ENCODE results near the gene RFC3. TPM values are rescaled to one million over a fixed set of nuclear protein-coding genes. Genes with fewer than 3 reads are reported as not detected.

The RFC3 gene
- total RNA-seq, 1 experiment from 2014 or later = 38.2 TPM

GRCh38 chr13:33846303-33847062, 28.5 kb downstream of the RFC3 start:
- H3K9ac ChIP-seq (ENCODE audit: low read length) = no peak overlapping the region
- DNase-seq (ENCODE audit: low read depth, low spot score) = no peak
- RAD21 ChIA-PET (ENCODE audit: low non-redundant PET in 1 of 2, low total read pairs in 2 of 2, uncharacterized antibody in 2 of 2, unreplicated experiment in 2 of 2) = no interaction called here
- H2AFZ ChIP-seq (ENCODE audit: low read depth, low read length, poor library complexity, severe bottlenecking) = no peak overlapping the region
- CTCF ChIA-PET = no interaction called here
- H3K9me3 ChIP-seq (ENCODE audit: control insufficient read depth in 1 of 2, insufficient read depth in 1 of 2, low read depth in 1 of 2, low read length in 2 of 2) = no peaks in the 10 kb centered on the region
- H3K4me1 ChIP-seq (ENCODE audit: control insufficient read depth in 1 of 2, insufficient read depth in 2 of 2, low read length in 2 of 2) = no peaks in the 10 kb centered on the region
- intact Hi-C loops (cut with micrococcal nuclease) = no loop called here
- no peak for ATAC-seq
- H3K4me2 ChIP-seq (ENCODE audit: low read length) = no peak overlapping the region
- no peaks in the 10 kb centered on the region for H3K79me2 ChIP-seq (ENCODE audit: insufficient read depth, low read length)
- H3K36me3 ChIP-seq (ENCODE audit: control insufficient read depth in 1 of 2, insufficient read depth in 2 of 2, low read length in 2 of 2) = peaks cover 4 to 22% of the 10 kb centered on the region in 2 experiments; a peak in 2 of 4 replicates
- no peaks in the 10 kb centered on the region for H4K20me1 ChIP-seq (ENCODE audit: insufficient read depth)
- H3K9me2 ChIP-seq (ENCODE audit: insufficient read depth) = no peaks in the 10 kb centered on the region
- no peak overlapping the region for H3K4me3 ChIP-seq (replicated peaks in 1 of 2; ENCODE audit: low read depth in 1 of 2, low read length in 2 of 2)
- no peak overlapping the region for H3K27ac ChIP-seq (ENCODE audit: low read depth, low read length)
- no peaks in the 10 kb centered on the region for H3K27me3 ChIP-seq (ENCODE audit: insufficient read depth, low read length)
- no peak for TF ChIP-seq SIN3A (IDR thresholded peaks at IDR 0.05; ENCODE audit: low read depth)
- no peak for TF ChIP-seq CEBPB (IDR thresholded peaks at IDR 0.05; ENCODE audit: low read depth)
- TF ChIP-seq FOSL1 (IDR thresholded peaks at IDR 0.05; ENCODE audit: low read depth) = no peak
- no peak for TF ChIP-seq YY1 (IDR thresholded peaks at IDR 0.05; ENCODE audit: extremely low read depth, insufficient replicate concordance, low read depth, low read length)
- no peak for TF ChIP-seq ZNF274 (IDR thresholded peaks at IDR 0.05; ENCODE audit: low read depth, low read length)
- no peak for TF ChIP-seq TCF7L2 (IDR thresholded peaks at IDR 0.05; ENCODE audit: borderline replicate concordance, extremely low read depth, insufficient read depth, insufficient read length)
- no peak for TF ChIP-seq EZH2phosphoT487 (IDR thresholded peaks at IDR 0.05; ENCODE audit: borderline replicate concordance)
- TF ChIP-seq CBX3 (IDR thresholded peaks at IDR 0.05; ENCODE audit: low read depth) = no peak
- no peak for TF ChIP-seq JUND (IDR thresholded peaks at IDR 0.05)
- TF ChIP-seq SRF (IDR thresholded peaks at IDR 0.05; ENCODE audit: low read depth) = no peak
- TF ChIP-seq EGR1 (IDR thresholded peaks at IDR 0.05; ENCODE audit: low read depth) = no peak
- no peak for TF ChIP-seq CTCF (IDR thresholded peaks at IDR 0.05 in 2 of 3, conservative IDR thresholded peaks at IDR 0.05 in 1 of 3; ENCODE audit: borderline replicate concordance in 1 of 3, insufficient read depth in 1 of 3, low read depth in 2 of 3, low read length in 2 of 3)
- TF ChIP-seq ATF3 (IDR thresholded peaks at IDR 0.05) = no peak
- no peak for TF ChIP-seq REST (IDR thresholded peaks at IDR 0.05; ENCODE audit: low read depth)
- TF ChIP-seq MAX (IDR thresholded peaks at IDR 0.05) = no peak
- BruUV-seq (replicated peaks) = no TSS peak
- POLR2A ChIA-PET = no interaction called here
